Adrenal gland (tissue), 12 donors: ENCODE results near the gene DOK7. TPM values are rescaled to one million over a fixed set of nuclear protein-coding genes. Genes with fewer than 3 reads are reported as not detected.

Experiments used
- DNase-seq, 7 donors: peaks; one replicate each; pipeline ENCODE4 v3.0.0-alpha.2; 2019 to 2020
- H3K27ac ChIP-seq, 5 donors: fragments of 200-600 bp; sonication (generic) in 4 of 5; 1 replicate in 3 of 5; 2 replicates in 2 of 5; pipeline versions ENCODE4 v1.5.1 to v1.8.0; 2016 to 2020; ENCODE audit warnings: mild to moderate bottlenecking in 1 of 5
- H3K27me3 ChIP-seq: fragments of 200-600 bp; 2 replicates; pipeline ENCODE4 v1.8.0; 2021
- H3K36me3 ChIP-seq, 2 donors: fragments of 200-600 bp; replicated peaks in 1 of 2; 1 replicate in 1 of 2; 2 replicates in 1 of 2; pipeline versions ENCODE4 v1.5.1 to v1.8.0; 2018 to 2022
- H3K4me1 ChIP-seq, 2 donors: fragments of 200-600 bp; replicated peaks in 1 of 2; 1 replicate in 1 of 2; 2 replicates in 1 of 2; pipeline versions ENCODE4 v1.5.1 to v1.8.0; 2018 to 2021
- H3K4me3 ChIP-seq, 4 donors: fragments of 200-600 bp; sonication (generic) in 3 of 4; one replicate each; pipeline ENCODE4 v1.5.1; 2016 to 2018
- H3K9me3 ChIP-seq, 3 donors: fragments of 200-600 bp; sonication (generic) in 1 of 3; replicated peaks in 1 of 3; 1 replicate in 2 of 3; 2 replicates in 1 of 3; pipeline versions ENCODE4 v1.5.1 to v1.8.0; 2016 to 2021
- CTCF ChIP-seq, 6 experiments: fragments of 450-650 bp in 4 of 6; fragments of 200-600 bp in 2 of 6; sonication (generic) in 1 of 6; IDR thresholded peaks; 1 replicate in 5 of 6; 2 replicates in 1 of 6; pipeline versions ENCODE4 v1.5.1 to v1.8.0; 2016 to 2021; ENCODE audit warnings: antibody characterized with exemption in 6 of 6, mild to moderate bottlenecking in 2 of 6, moderate library complexity in 1 of 6
- POLR2A ChIP-seq, 2 donors: fragments of 450-650 bp; IDR thresholded peaks; one replicate each; pipeline ENCODE4 v1.6.1; 2017; ENCODE audit warnings: antibody characterized with exemption in 2 of 2, mild to moderate bottlenecking in 2 of 2, moderate library complexity in 1 of 2
- WGBS, 4 donors: extraction: QIAGEN DNeasy Blood & Tissue Kit in 2 of 4; methylation state at CpG; one replicate each; pipeline versions ENCODE4 v1.1.5 to v1.1.7; 2013 to 2017; 5-methylcytosine and 5-hydroxymethylcytosine counted together
- intact Hi-C, 2 donors: fragments of 100-400 bp; cut with DNase I; formaldehyde crosslinking; loops; one replicate each; pipeline versions ENCODE4 v1.14.1 to v1.15.0; 2022 to 2023
- polyA plus RNA-seq, 3 donors: library from polyadenylated mRNA; stranded (reverse); fragments of 200-250 nt in 2 of 3; fragments of 350-450 nt in 1 of 3; fragmentation: Illumina TruSeq in 1 of 3; extraction: RNeasy Lipid Tissue Mini Kit (QIAGEN cat#74804) in 1 of 3; gene quantifications; one replicate each; pipeline ENCODE4 v1.2.3, GENCODE V29; 2013 to 2014
- total RNA-seq, 9 donors: library from RNA; depleted of rRNA in 4 of 9; stranded (reverse); fragments of >200 nt in 4 of 9; fragments of 120-200 nt in 1 of 9; fragmentation: NEBNext Ultra II Directional in 1 of 9; extraction: Animal tissue kit (Norgen Biotek cat#: 25700) in 1 of 9; gene quantifications; one replicate each; pipeline versions ENCODE4 v1.1.0 to v1.2.4, GENCODE V29; 2013 to 2023
- donor health status: healthy with polysubstance abuse.
- donor health status: Bipolar disorder and iron deficiency.
- donor health status: DM: yes; HTN: yes; CAD: no.
- donor health status: DM: no; HTN: no; CAD: no.
- donor health status: DM: no; HTN: no; CAD: no.
- donor health status: DM: yes; HTN: yes; CAD: no.

DOK7 gene
- total and polyA plus RNA-seq, 12 donors = 0.18 to 4.2 (median 1.1) TPM; not detected in 1

GRCh38 chr4:3441501-3442459, 21.3 kb upstream of the DOK7 start, which contains the start of gene HGFAC:
TSS of gene HGFAC (plus strand) at chr4:3441968. CDS start at chr4:3442002, 34 bp downstream.
- Histone ChIP-seq H3K27ac (no peak within 1 kb of the TSS), H3K9me3 (no peaks in the 10 kb centered on the region), H3K4me3 (no peak within 1 kb of the TSS), H3K4me1 (peaks cover 0 to 7% of the 10 kb centered on the region in 2 donors), H3K36me3 (no peaks in the 10 kb centered on the region), H3K27me3 (no peaks in the 10 kb centered on the region)
- TF ChIP-seq POLR2A (IDR thresholded peaks at IDR 0.05) (no peak), CTCF (IDR thresholded peaks at IDR 0.05) (no peak)
- DNase-seq = no peak
- intact Hi-C loops = loop anchor here in 1 of 2 donors (5.0 to 10.0 kb wide), 2 partner anchors 247 to 339 kb away; no protein-coding TSS in a partner anchor
- 77 to 86% (median 78%) methylated on average over 11 to 27 of the region's 27 CpGs for WGBS, 4 donors

- intact Hi-C loops = loop anchor here in 1 of 2 donors (5.0 to 10.0 kb wide), 2 partner anchors 248 to 340 kb away; no protein-coding TSS in a partner anchor
- H3K4me1 ChIP-seq = peaks cover 0 to 3% of the 10 kb centered on the region in 2 donors
- 72 to 89% (median 77%) methylated on average over 5 to 14 of the region's 14 CpGs for WGBS, 4 donors
- H3K4me3 ChIP-seq = no peak overlapping the region
- DNase-seq = no peak
- no peaks in the 10 kb centered on the region for H3K36me3 ChIP-seq
- H3K9me3 ChIP-seq = no peaks in the 10 kb centered on the region
- TF ChIP-seq CTCF (IDR thresholded peaks at IDR 0.05) (no peak), POLR2A (IDR thresholded peaks at IDR 0.05) (no peak)
- no peaks in the 10 kb centered on the region for H3K27me3 ChIP-seq
- no peak overlapping the region for H3K27ac ChIP-seq
Measured at GRCh38 chr4:3442460-3442958, 20.6 kb upstream of the DOK7 start.

GRCh38 chr4:3442959-3443749, 20.0 kb upstream of the DOK7 start:
- Histone ChIP-seq H3K27me3 (no peaks in the 10 kb centered on the region), H3K4me3 (no peak overlapping the region), H3K27ac (no peak overlapping the region), H3K4me1 (peaks cover 0 to 3% of the 10 kb centered on the region in 2 donors), H3K9me3 (no peaks in the 10 kb centered on the region), H3K36me3 (no peaks in the 10 kb centered on the region)
- 19 to 43% (median 41%) methylated on average over 8 to 36 of the region's 36 CpGs for WGBS, 4 donors
- intact Hi-C loops = loop anchor here in 1 of 2 donors (5.0 to 10.0 kb wide), 2 partner anchors 248 to 341 kb away; no protein-coding TSS in a partner anchor
- no peak for TF ChIP-seq POLR2A (IDR thresholded peaks at IDR 0.05)
- peak; percentile 95 to 99 (median 98) for TF ChIP-seq CTCF (IDR thresholded peaks at IDR 0.05)
- DNase-seq = peak in 6 of 7 donors; percentile 43 to 67 (median 59)
